ENCODE results near the gene TBX10. TPM values are rescaled to one million over a fixed set of nuclear protein-coding genes. Genes with fewer than 3 reads are reported as not detected.

Gene TBX10
- polyA plus RNA-seq, 1 donor from 2014 or later, result not detected

GRCh38 chr11:67634366-67635230 lies 5.0 kb downstream of the TBX10 start:
- TF ChIP-seq POLR2AphosphoS5 (IDR thresholded peaks at IDR 0.05) (no peak), MXI1 (conservative IDR thresholded peaks at IDR 0.05; ENCODE audit: poor library complexity, severe bottlenecking) (no peak), REST (IDR thresholded peaks at IDR 0.05; ENCODE audit: borderline replicate concordance) (no peak)
- Histone ChIP-seq H3K27me3 (ENCODE audit: insufficient read depth, low read depth, low read length) (no peaks in the 10 kb centered on the region), H3K79me2 (replicated peaks; ENCODE audit: insufficient read depth, low read length) (no peaks in the 10 kb centered on the region), H3K9me2 (ENCODE audit: insufficient read depth, low read length) (no peaks in the 10 kb centered on the region), H3F3A (ENCODE audit: insufficient read depth, low read length, poor library complexity, severe bottlenecking) (no peaks in the 10 kb centered on the region), H2AFZ (ENCODE audit: low read depth, low read length) (no peak overlapping the region), H3K36me3 (ENCODE audit: insufficient read depth, low read length) (no peaks in the 10 kb centered on the region), H4K20me1 (ENCODE audit: insufficient read depth) (no peaks in the 10 kb centered on the region), H3K4me3 (ENCODE audit: low read length) (no peak overlapping the region), H3K9ac (ENCODE audit: low read length) (no peak overlapping the region), H3K9me3 (ENCODE audit: low read length) (no peaks in the 10 kb centered on the region), H3K27ac (ENCODE audit: low read length) (no peak overlapping the region), H3K4me2 (ENCODE audit: low read length) (no peak overlapping the region)

- Histone ChIP-seq H3K4me3 (ENCODE audit: low read length) (no peak overlapping the region), H3F3A (ENCODE audit: insufficient read depth, low read length, poor library complexity, severe bottlenecking) (no peaks in the 10 kb centered on the region), H3K36me3 (ENCODE audit: insufficient read depth, low read length) (no peaks in the 10 kb centered on the region), H3K27ac (ENCODE audit: low read length) (no peak overlapping the region), H3K27me3 (ENCODE audit: insufficient read depth, low read depth, low read length) (no peaks in the 10 kb centered on the region), H3K9me3 (ENCODE audit: low read length) (no peaks in the 10 kb centered on the region), H3K9me2 (ENCODE audit: insufficient read depth, low read length) (no peaks in the 10 kb centered on the region), H3K9ac (ENCODE audit: low read length) (no peak overlapping the region), H2AFZ (ENCODE audit: low read depth, low read length) (no peak overlapping the region), H4K20me1 (ENCODE audit: insufficient read depth) (no peaks in the 10 kb centered on the region), H3K79me2 (replicated peaks; ENCODE audit: insufficient read depth, low read length) (no peaks in the 10 kb centered on the region), H3K4me2 (ENCODE audit: low read length) (no peak overlapping the region)
- TF ChIP-seq RAD21 (conservative IDR thresholded peaks at IDR 0.05) (no peak), POLR2AphosphoS5 (IDR thresholded peaks at IDR 0.05) (no peak), CTCF (IDR thresholded peaks at IDR 0.05; ENCODE audit: poor library complexity, severe bottlenecking) (no peak), SMC3 (conservative IDR thresholded peaks at IDR 0.05; ENCODE audit: poor library complexity) (no peak), TAF1 (IDR thresholded peaks at IDR 0.05; ENCODE audit: low read depth) (no peak), EP300 (conservative IDR thresholded peaks at IDR 0.05; ENCODE audit: poor library complexity, severe bottlenecking) (no peak), REST (IDR thresholded peaks at IDR 0.05; ENCODE audit: borderline replicate concordance) (no peak)
Measured at GRCh38 chr11:67633758-67634365, 5.7 kb downstream of the TBX10 start.

Measured in neural cell (in vitro differentiated cells).